HCT116 (cell line): ENCODE data around the gene BLZF1.

Experiments used
- EZH2phosphoT487 ChIP-seq: fragments of 200-600 bp; IDR thresholded peaks from 2 replicates; pipeline ENCODE4 v1.6.1; 2018; ENCODE audit warnings: antibody characterized with exemption, borderline replicate concordance
- POLR2A ChIP-seq: IDR thresholded peaks from 2 replicates; pipeline ENCODE4 v1.7.0; 2011; ENCODE audit warnings: borderline replicate concordance; ENCODE audit not compliant: insufficient read depth, insufficient read length; ENCODE audit errors: extremely low read depth
- POLR2AphosphoS5 ChIP-seq: IDR thresholded peaks from 2 replicates; pipeline ENCODE4 v1.6.1; 2011; ENCODE audit warnings: mild to moderate bottlenecking, low read depth, low read length, moderate library complexity
- TCF7L2 ChIP-seq: IDR thresholded peaks from 2 replicates; pipeline ENCODE4 v1.7.0; 2011; ENCODE audit warnings: borderline replicate concordance, inconsistent platforms; ENCODE audit not compliant: insufficient read depth, insufficient read length; ENCODE audit errors: extremely low read depth
- YY1 ChIP-seq: IDR thresholded peaks from 2 replicates; pipeline ENCODE4 v1.6.1; 2011; ENCODE audit warnings: low read length, low read depth, moderate library complexity, mild to moderate bottlenecking; ENCODE audit not compliant: insufficient replicate concordance; ENCODE audit errors: extremely low read depth
- TF ChIP-seq, protein P1 (sequence below), 3 experiments: fragments of 200-600 bp in 1 of 3; sonication (generic) in 1 of 3; IDR thresholded peaks in 2 of 3; conservative IDR thresholded peaks in 1 of 3; 2 replicates each; pipeline ENCODE4 v1.5.1; 2012 to 2017; ENCODE audit warnings: low read depth in 2 of 3, low read length in 2 of 3, antibody characterized with exemption in 1 of 3, borderline replicate concordance in 1 of 3, control low read depth in 1 of 3, mild to moderate bottlenecking in 1 of 3, mixed read lengths in 1 of 3, mixed run types in 1 of 3, moderate library complexity in 1 of 3; ENCODE audit not compliant: insufficient read depth in 1 of 3

DNA sequence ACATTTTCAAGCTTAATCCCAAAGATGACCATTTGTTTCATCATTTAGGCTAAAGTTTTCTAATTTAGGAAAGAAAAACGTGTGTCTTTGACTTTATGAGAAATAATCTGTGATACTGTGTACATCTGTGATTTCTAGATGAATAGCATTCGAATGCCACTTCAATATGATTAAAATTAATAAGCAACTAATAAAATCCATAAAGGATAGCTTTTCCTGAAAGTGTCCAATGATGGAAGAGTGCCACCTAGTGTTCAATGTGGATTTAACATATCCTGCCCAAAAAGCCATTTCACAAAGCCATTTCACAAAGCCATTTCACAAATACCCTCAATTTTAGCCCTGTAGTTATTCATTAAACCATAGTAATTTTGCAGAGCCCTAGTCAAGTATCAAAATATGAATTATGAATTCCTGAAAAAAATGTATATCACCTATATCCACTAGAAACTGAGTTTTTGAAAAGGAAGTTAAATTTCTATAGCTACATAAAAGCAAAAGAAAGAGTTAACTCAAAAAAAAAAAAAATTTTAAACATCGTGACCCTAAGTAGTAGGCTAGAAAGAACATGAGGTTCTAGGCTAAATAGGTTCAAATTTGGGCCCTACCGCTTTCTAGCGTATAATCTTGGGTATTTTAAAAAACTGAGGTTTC, 19.5 kb upstream of the BLZF1 start:
- TF ChIP-seq, protein P1, sequence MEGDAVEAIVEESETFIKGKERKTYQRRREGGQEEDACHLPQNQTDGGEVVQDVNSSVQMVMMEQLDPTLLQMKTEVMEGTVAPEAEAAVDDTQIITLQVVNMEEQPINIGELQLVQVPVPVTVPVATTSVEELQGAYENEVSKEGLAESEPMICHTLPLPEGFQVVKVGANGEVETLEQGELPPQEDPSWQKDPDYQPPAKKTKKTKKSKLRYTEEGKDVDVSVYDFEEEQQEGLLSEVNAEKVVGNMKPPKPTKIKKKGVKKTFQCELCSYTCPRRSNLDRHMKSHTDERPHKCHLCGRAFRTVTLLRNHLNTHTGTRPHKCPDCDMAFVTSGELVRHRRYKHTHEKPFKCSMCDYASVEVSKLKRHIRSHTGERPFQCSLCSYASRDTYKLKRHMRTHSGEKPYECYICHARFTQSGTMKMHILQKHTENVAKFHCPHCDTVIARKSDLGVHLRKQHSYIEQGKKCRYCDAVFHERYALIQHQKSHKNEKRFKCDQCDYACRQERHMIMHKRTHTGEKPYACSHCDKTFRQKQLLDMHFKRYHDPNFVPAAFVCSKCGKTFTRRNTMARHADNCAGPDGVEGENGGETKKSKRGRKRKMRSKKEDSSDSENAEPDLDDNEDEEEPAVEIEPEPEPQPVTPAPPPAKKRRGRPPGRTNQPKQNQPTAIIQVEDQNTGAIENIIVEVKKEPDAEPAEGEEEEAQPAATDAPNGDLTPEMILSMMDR (IDR thresholded peaks at IDR 0.05 in 2 of 3, conservative IDR thresholded peaks at IDR 0.05 in 1 of 3; ENCODE audit: borderline replicate concordance in 1 of 3, insufficient read depth in 1 of 3, low read depth in 2 of 3, low read length in 2 of 3), result peak; percentile 59 to 80 (median 72)
- TF ChIP-seq POLR2AphosphoS5, result no peak
- no peak for TF ChIP-seq POLR2A
- no peak for TF ChIP-seq YY1
- TF ChIP-seq TCF7L2, result no peak
- TF ChIP-seq EZH2phosphoT487, result no peak
